ENCODE data around the gene RSPH3.

DNA sequence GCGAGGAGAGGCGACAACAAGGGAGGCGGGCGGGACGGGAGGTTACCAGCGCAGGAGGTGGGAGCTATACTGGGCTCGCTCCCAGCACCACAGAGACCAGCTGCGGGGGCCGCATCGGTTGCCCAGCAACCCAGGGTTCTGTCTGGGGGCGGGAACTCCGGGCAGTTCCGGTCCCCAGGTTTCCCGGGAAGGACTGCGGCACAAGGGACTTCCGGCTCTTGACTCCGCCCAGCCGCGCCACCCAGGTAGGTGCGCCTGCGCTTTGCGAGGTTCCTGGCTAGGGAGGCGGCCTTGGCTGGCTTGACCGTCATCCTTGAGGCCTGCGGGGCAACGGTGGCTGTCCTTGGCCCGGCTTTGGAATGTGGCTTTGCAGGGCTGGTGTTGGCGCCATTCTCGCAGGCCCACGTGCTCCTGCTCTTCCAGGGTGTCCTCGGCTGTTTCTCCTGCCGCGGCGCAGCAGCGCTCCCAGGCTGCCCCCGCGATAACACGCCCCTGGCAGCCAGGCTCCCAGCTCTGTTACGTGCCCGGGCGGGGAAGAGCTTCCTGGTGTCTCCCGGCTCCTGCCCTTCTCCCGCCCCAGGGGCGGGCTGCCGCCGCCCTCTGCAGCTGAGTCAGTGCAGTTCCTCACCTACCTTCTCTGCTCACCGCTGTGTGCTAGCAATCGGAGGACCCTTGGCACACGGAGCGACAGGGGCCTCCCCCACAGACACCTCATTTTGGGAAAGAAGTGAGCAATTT, at the start of gene RSPH3:
- TF ChIP-seq POLR2AphosphoS5 (IDR thresholded peaks at IDR 0.05; ENCODE audit: low read depth, low read length) (peak; percentile 97), TAF1 (IDR thresholded peaks at IDR 0.05; ENCODE audit: borderline replicate concordance, insufficient read depth, low read length) (peak; percentile 76; the same call in 1 of the 2 replicates), REST (IDR thresholded peaks at IDR 0.05; ENCODE audit: insufficient read depth in 1 of 2, low read depth in 2 of 2, low read length in 2 of 2) (peak in 1 of 2 experiments; percentile 52; a peak in 1 of 4 replicates), SIN3A (IDR thresholded peaks at IDR 0.05; ENCODE audit: borderline replicate concordance, insufficient read depth, low read length) (0 out of 2 replicates have a peak, but pooled peaks have one; percentile 62), FOXP2 (optimal IDR thresholded peaks at IDR 0.05; ENCODE audit: borderline replicate concordance, extremely low read depth, extremely low read length, insufficient read depth) (peak; percentile 54)

Measured in PFSK-1 (cell line).